Pancreas (tissue), 10 donors: ENCODE measurements around the gene NIPSNAP3A. TPM values are rescaled to one million over a fixed set of nuclear protein-coding genes. Genes with fewer than 3 reads are reported as not detected.

Experiments
- ATAC-seq, 4 donors: fragments of 200-7000 bp; cut with Tn5 transposase; one replicate each; pipeline versions ENCODE4 v1.8.0 to v1.9.1; 2020; ENCODE audit warnings: mild to moderate bottlenecking in 4 of 4, moderate library complexity in 4 of 4
- DNase-seq, 6 donors: peaks; one replicate each; pipeline ENCODE4 v3.0.0-alpha.2; 2020
- FAIRE-seq: peaks from 2 replicates; lab custom pipeline; 2012; peaks lifted over from hg19 to GRCh38; lab: Jason Lieb, UNC
- H3K27ac ChIP-seq, 4 donors: fragments of 200-600 bp; sonication (generic); 1 replicate in 3 of 4; 2 replicates in 1 of 4; pipeline versions ENCODE4 v1.5.0 to v1.8.0; 2020
- H3K27me3 ChIP-seq, 4 donors: fragments of 200-600 bp; one replicate each; pipeline ENCODE4 v1.8.0; 2021
- H3K36me3 ChIP-seq, 3 donors: fragments of 200-600 bp; sonication (generic) in 1 of 3; one replicate each; pipeline versions ENCODE4 v1.5.0 to v1.8.0; 2020 to 2021
- H3K4me1 ChIP-seq, 3 donors: fragments of 200-600 bp; one replicate each; pipeline ENCODE4 v1.8.0; 2021
- H3K4me3 ChIP-seq, 4 donors: fragments of 200-600 bp; sonication (generic) in 2 of 4; one replicate each; pipeline versions ENCODE4 v1.5.0 to v1.8.0; 2020 to 2021
- H3K9me3 ChIP-seq, 4 donors: fragments of 200-600 bp; one replicate each; pipeline ENCODE4 v1.8.0; 2021
- CTCF ChIP-seq, 4 donors: fragments of 200-600 bp; sonication (generic) in 3 of 4; IDR thresholded peaks; one replicate each; pipeline versions ENCODE4 v1.5.0 to v1.8.0; 2021; ENCODE audit warnings: antibody characterized with exemption in 4 of 4
- WGBS, 2 donors: extraction: QIAGEN DNeasy Blood & Tissue Kit; methylation state at CpG; one replicate each; pipeline ENCODE4 v1.1.7; 2013; 5-methylcytosine and 5-hydroxymethylcytosine counted together
- intact Hi-C, 3 donors: fragments of 100-400 bp; cut with DNase I; formaldehyde crosslinking; loops; one replicate each; pipeline versions ENCODE4 v1.11.1 to v1.14.2; 2022
- polyA plus RNA-seq, 2 donors: library from polyadenylated mRNA; stranded (reverse); fragments of 200-250 nt; gene quantifications; one replicate each; pipeline ENCODE4 v1.2.3, GENCODE V29; 2013
- total RNA-seq, 6 donors: library from RNA; stranded (reverse); fragmentation: NEBNext Ultra II Directional in 4 of 6; extraction: Animal tissue kit (Norgen Biotek cat#: 25700) in 4 of 6; gene quantifications; one replicate each; pipeline versions ENCODE4 v1.2.1 to v1.2.4, GENCODE V29; 2021 to 2023
- donor health status: healthy with polysubstance abuse.
- donor health status: DM: no; HTN: no; CAD: no; lungs with moderate emphysema.
- donor health status: DM: no; HTN: no; CAD: no.
- donor health status: control.
- donor health status: control.
- donor health status: Bipolar disorder and iron deficiency.
- donor health status: DM: yes; HTN: yes; CAD: no.
- donor health status: DM: no; HTN: no; CAD: no.
- donor health status: DM: no; HTN: no; CAD: no.
- donor health status: DM: yes; HTN: yes; CAD: no.

The NIPSNAP3A gene
- total and polyA plus RNA-seq, 8 donors: 4.1 to 22.9 (median 8.1) TPM

DNA sequence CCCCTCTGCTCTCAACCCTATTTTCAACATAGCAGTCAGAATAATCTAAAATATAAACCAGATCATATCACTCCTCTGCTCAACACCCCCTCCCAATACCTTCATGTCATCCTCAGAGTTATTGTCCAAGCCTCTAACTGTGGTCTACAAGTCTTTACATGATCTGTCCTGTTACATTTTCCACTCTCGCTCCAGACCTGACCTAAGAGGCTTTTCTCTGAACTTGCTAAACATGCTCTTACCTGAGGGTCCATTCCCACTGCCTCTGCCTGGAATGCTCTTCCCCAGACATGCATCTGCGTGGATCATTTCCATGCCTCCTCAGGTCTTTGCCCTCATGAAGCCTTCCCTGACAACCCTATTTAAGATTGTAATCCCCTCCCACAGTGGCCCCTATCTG is 28.5 kb downstream of the NIPSNAP3A start:
- Histone ChIP-seq H3K4me3 (no peak overlapping the region), H3K27ac (no peak overlapping the region), H3K36me3 (no peaks in the 10 kb centered on the region), H3K27me3 (no peaks in the 10 kb centered on the region), H3K9me3 (no peaks in the 10 kb centered on the region), H3K4me1 (peaks cover 0 to 3% (median 0%) of the 10 kb centered on the region in 3 donors)
- 95 to 98% methylated on average over 2 of the region's 2 CpGs for WGBS, 2 donors
- ATAC-seq (no peak), DNase-seq (no peak), FAIRE-seq (no peak)
- intact Hi-C loops: no loop called here
- TF ChIP-seq CTCF (IDR thresholded peaks at IDR 0.05): no peak

GRCh38 chr9:104776797-104777196 is 29.3 kb downstream of the NIPSNAP3A start:
- no peak for FAIRE-seq
- intact Hi-C loops: no loop called here

GRCh38 chr9:104778802-104779201 is 31.3 kb downstream of the NIPSNAP3A start:
- peaks cover 0 to 3% (median 0%) of the 10 kb centered on the region in 3 donors for H3K4me1 ChIP-seq
- H3K27me3 ChIP-seq: no peaks in the 10 kb centered on the region
- WGBS, 2 donors: 85 to 92% methylated on average over 4 of the region's 4 CpGs
- ATAC-seq (no peak), FAIRE-seq (no peak), DNase-seq (no peak)
- H3K27ac ChIP-seq: no peak overlapping the region
- H3K36me3 ChIP-seq: peaks cover 0 to 8% (median 0%) of the 10 kb centered on the region in 3 donors
- H3K9me3 ChIP-seq: no peaks in the 10 kb centered on the region
- intact Hi-C loops: no loop called here
- no peak for TF ChIP-seq CTCF (IDR thresholded peaks at IDR 0.05)
- H3K4me3 ChIP-seq: no peak overlapping the region

More at GRCh38 chr9:104776797-104777196, 29.3 kb downstream of the NIPSNAP3A start:
- 65 to 73% methylated on average over 1 of the region's 1 CpG for WGBS, 2 donors
- H3K4me3 ChIP-seq: no peak overlapping the region
- no peak for DNase-seq
- no peak for TF ChIP-seq CTCF (IDR thresholded peaks at IDR 0.05)
- H3K4me1 ChIP-seq: peaks cover 0 to 3% (median 0%) of the 10 kb centered on the region in 3 donors
- ATAC-seq: peak in 1 of 4 donors; percentile 9
- no peak overlapping the region for H3K27ac ChIP-seq
- H3K36me3 ChIP-seq: no peaks in the 10 kb centered on the region
- no peaks in the 10 kb centered on the region for H3K27me3 ChIP-seq
- no peaks in the 10 kb centered on the region for H3K9me3 ChIP-seq

GRCh38 chr9:104779334-104779733 is 31.9 kb downstream of the NIPSNAP3A start:
- Histone ChIP-seq H3K36me3 (peaks cover 0 to 12% (median 0%) of the 10 kb centered on the region in 3 donors), H3K27ac (no peak overlapping the region), H3K4me3 (no peak overlapping the region), H3K9me3 (no peaks in the 10 kb centered on the region), H3K27me3 (no peaks in the 10 kb centered on the region), H3K4me1 (peaks cover 0 to 3% (median 0%) of the 10 kb centered on the region in 3 donors)
- no peak for TF ChIP-seq CTCF (IDR thresholded peaks at IDR 0.05)
- no peak for DNase-seq
- WGBS, 2 donors: 33 to 42% methylated on average over 1 of the region's 1 CpG
- FAIRE-seq: no peak
- intact Hi-C loops: no loop called here
- ATAC-seq: no peak

DNA sequence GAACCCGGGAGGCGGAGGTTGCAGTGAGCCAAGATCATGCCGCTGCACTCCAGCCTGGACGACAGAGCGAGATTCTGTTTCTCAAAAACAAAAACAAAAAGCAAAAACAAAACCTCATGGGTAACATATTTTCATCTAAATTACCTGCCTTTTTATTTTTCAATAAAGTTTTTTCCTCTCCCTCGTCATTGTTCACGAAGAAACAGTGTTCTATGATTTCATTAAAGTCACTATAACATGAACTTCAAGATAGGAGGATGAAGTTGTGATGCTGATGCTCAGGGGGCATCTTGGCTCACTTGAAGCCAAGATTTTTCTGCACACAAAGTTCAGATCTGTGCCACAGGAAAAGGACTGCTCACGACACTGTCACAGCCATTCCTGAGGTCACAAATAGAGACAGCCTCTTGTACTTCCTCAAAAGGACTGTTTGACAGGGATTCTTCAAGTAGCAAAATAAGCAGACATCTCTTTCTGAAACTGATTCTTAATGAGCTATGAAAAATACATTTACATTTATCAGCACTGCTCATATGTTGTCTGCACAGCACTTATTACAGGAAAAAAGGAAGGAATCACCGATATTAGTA is 32.6 kb downstream of the NIPSNAP3A start:
- Histone ChIP-seq H3K27me3 (no peaks in the 10 kb centered on the region), H3K4me1 (peaks cover 0 to 3% (median 0%) of the 10 kb centered on the region in 3 donors), H3K9me3 (no peaks in the 10 kb centered on the region), H3K27ac (no peak overlapping the region), H3K4me3 (no peak overlapping the region), H3K36me3 (peaks cover 0 to 14% (median 0%) of the 10 kb centered on the region in 3 donors)
- intact Hi-C loops: no loop called here
- TF ChIP-seq CTCF (IDR thresholded peaks at IDR 0.05): no peak
- FAIRE-seq: no peak
- ATAC-seq: peak in 1 of 4 donors; percentile 32
- DNase-seq: no peak
- WGBS, 2 donors: 85 to 91% methylated on average over 9 of the region's 9 CpGs
